SK-N-SH (cell line): ENCODE results near the gene GNAS. TPM values are rescaled to one million over a fixed set of nuclear protein-coding genes. Genes with fewer than 3 reads are reported as not detected.
A peak's percentile ranks its signal among the peaks of the same experiment; 100 is the strongest.

Source experiments
- CTCF ChIA-PET: fragments of 300-600, 350-600 bp; formaldehyde crosslinking; extraction: SDS; loops from one replicate; lab custom pipeline; 2021; lab: Yijun Ruan, JAX
- POLR2A ChIA-PET: fragments of 350-600 bp; sonication (Branson Sonifier 250); formaldehyde crosslinking; extraction: SDS; loops from one replicate; lab custom pipeline; 2020; ENCODE audit warnings: antibody characterized with exemption, inconsistent platforms; lab: Yijun Ruan, JAX
- DNase-seq: peaks from one replicate; pipeline ENCODE4 v3.0.0; 2012
- H2AFZ ChIP-seq: fragments of 200-600 bp; sonication (generic); 2 replicates; pipeline ENCODE4 v1.8.1; 2016; ENCODE audit warnings: antibody characterized with exemption, mild to moderate bottlenecking, low read depth
- H3F3A ChIP-seq: fragments of 200-600 bp; sonication (generic); replicated peaks from 2 replicates; pipeline ENCODE3; 2016; ENCODE audit warnings: antibody characterized with exemption, mild to moderate bottlenecking; ENCODE audit not compliant: insufficient read depth
- H3K27ac ChIP-seq, 2 experiments: fragments of 200-500 bp in 1 of 2; fragments of 200-600 bp in 1 of 2; sonication (Bioruptor generic) in 1 of 2; sonication (generic), shearing (Covaris generic) in 1 of 2; 2 replicates each; pipeline versions ENCODE4 v1.5.1 to v1.6.1; 2014 to 2016; ENCODE audit warnings: low read depth in 2 of 2, inconsistent platforms in 1 of 2, low read length in 1 of 2, mild to moderate bottlenecking in 1 of 2, mixed read lengths in 1 of 2
- H3K27me3 ChIP-seq: fragments of 200-600 bp; sonication (generic), shearing (Covaris generic); 2 replicates; pipeline ENCODE4 v1.6.1; 2016; ENCODE audit warnings: mixed run types; ENCODE audit not compliant: insufficient read depth
- H3K36me3 ChIP-seq, 2 experiments: fragments of 200-500 bp in 1 of 2; fragments of 200-600 bp in 1 of 2; sonication (Bioruptor generic) in 1 of 2; sonication (generic) in 1 of 2; replicated peaks in 1 of 2; 2 replicates each; pipeline versions ENCODE3 to v1.5.1; 2014 to 2016; ENCODE audit warnings: low read length in 1 of 2, mild to moderate bottlenecking in 1 of 2; ENCODE audit not compliant: insufficient read depth in 2 of 2, control insufficient read depth in 1 of 2
- H3K4me1 ChIP-seq, 2 experiments: fragments of 200-500 bp in 1 of 2; fragments of 200-600 bp in 1 of 2; sonication (Bioruptor generic) in 1 of 2; sonication (generic), shearing (Covaris generic) in 1 of 2; 2 replicates each; pipeline versions ENCODE4 v1.5.1 to v1.6.1; 2014 to 2016; ENCODE audit warnings: low read depth in 1 of 2, low read length in 1 of 2, mixed run types in 1 of 2; ENCODE audit not compliant: insufficient read depth in 2 of 2, control insufficient read depth in 1 of 2
- H3K4me2 ChIP-seq: fragments of 200-600 bp; sonication (generic), shearing (Covaris generic); 2 replicates; pipeline ENCODE4 v1.6.1; 2017; ENCODE audit warnings: mixed run types
- H3K4me3 ChIP-seq, 2 experiments: fragments of 200-500 bp in 1 of 2; fragments of 200-600 bp in 1 of 2; sonication (Bioruptor generic) in 1 of 2; sonication (generic), shearing (Covaris generic) in 1 of 2; 2 replicates each; pipeline versions ENCODE4 v1.5.1 to v1.8.1; 2014 to 2016; ENCODE audit warnings: low read depth in 2 of 2, inconsistent platforms in 1 of 2, low read length in 1 of 2, mild to moderate bottlenecking in 1 of 2, mixed read lengths in 1 of 2, moderate library complexity in 1 of 2
- H3K79me2 ChIP-seq: fragments of 200-600 bp; sonication (generic); 2 replicates; pipeline ENCODE4 v1.8.1; 2017; ENCODE audit warnings: mild to moderate bottlenecking; ENCODE audit not compliant: insufficient read depth
- H3K9ac ChIP-seq: fragments of 200-600 bp; sonication (generic); 2 replicates; pipeline ENCODE4 v1.6.1; 2017; ENCODE audit warnings: mixed run types
- H3K9me2 ChIP-seq: fragments of 200-600 bp; sonication (generic); 2 replicates; pipeline ENCODE4 v1.6.1; 2017; ENCODE audit warnings: mixed run types
- H3K9me3 ChIP-seq: fragments of 200-600 bp; sonication (generic); 2 replicates; pipeline ENCODE4 v1.6.1; 2017; ENCODE audit warnings: mixed run types, mild to moderate bottlenecking, moderate library complexity
- H4K20me1 ChIP-seq: fragments of 200-600 bp; sonication (generic); 2 replicates; pipeline ENCODE4 v1.6.1; 2017; ENCODE audit warnings: mild to moderate bottlenecking, mixed run types; ENCODE audit not compliant: insufficient read depth
- CHD2 ChIP-seq: fragments of 150-350 bp; IDR thresholded peaks from 2 replicates; pipeline ENCODE4 v1.6.1; 2018; ENCODE audit warnings: low read length; ENCODE audit not compliant: partially characterized antibody
- CTCF ChIP-seq: fragments of 200-600 bp; sonication (generic); IDR thresholded peaks from 2 replicates; pipeline ENCODE4 v1.6.1; 2017; ENCODE audit warnings: antibody characterized with exemption, mild to moderate bottlenecking, moderate library complexity
- ELF1 ChIP-seq: IDR thresholded peaks from 2 replicates; pipeline ENCODE4 v1.4.0; 2012
- EP300 ChIP-seq, 2 experiments: IDR thresholded peaks; 2 replicates each; pipeline versions ENCODE4 v1.4.0 to v1.6.1; 2012; ENCODE audit warnings: borderline replicate concordance in 1 of 2, low read depth in 1 of 2, low read length in 1 of 2
- FOSL2 ChIP-seq: IDR thresholded peaks from 2 replicates; pipeline ENCODE4 v1.4.0; 2012; ENCODE audit warnings: low read depth, mild to moderate bottlenecking, moderate library complexity, borderline replicate concordance
- GABPA ChIP-seq: IDR thresholded peaks from 2 replicates; pipeline ENCODE4 v1.4.0; 2012; ENCODE audit warnings: low read depth, mild to moderate bottlenecking
- IRF3 ChIP-seq: fragments of 150-350 bp; IDR thresholded peaks from 2 replicates; pipeline ENCODE4 v1.6.1; 2016; ENCODE audit warnings: mild to moderate bottlenecking, low read depth, low read length
- JUND ChIP-seq: IDR thresholded peaks from 2 replicates; pipeline ENCODE4 v1.4.0; 2012
- MXI1 ChIP-seq: IDR thresholded peaks from 2 replicates; pipeline ENCODE4 v1.6.1; 2012; ENCODE audit warnings: mild to moderate bottlenecking, low read depth, low read length, improper control_type of control experiment
- POLR2AphosphoS5 ChIP-seq: IDR thresholded peaks from 2 replicates; pipeline ENCODE4 v1.6.1; 2012; ENCODE audit warnings: low read depth, low read length
- RXRA ChIP-seq: IDR thresholded peaks from 2 replicates; pipeline ENCODE4 v1.4.0; 2012; ENCODE audit warnings: low read depth, mild to moderate bottlenecking, borderline replicate concordance
- SIN3A ChIP-seq: IDR thresholded peaks from 2 replicates; pipeline ENCODE4 v1.6.1; 2012; ENCODE audit warnings: low read depth, mild to moderate bottlenecking, low read length, moderate library complexity, borderline replicate concordance
- SMC3 ChIP-seq: IDR thresholded peaks from 2 replicates; pipeline ENCODE4 v1.6.1; 2012; ENCODE audit warnings: low read depth, low read length, improper control_type of control experiment
- TAF1 ChIP-seq: IDR thresholded peaks from 2 replicates; pipeline ENCODE4 v1.6.1; 2012; ENCODE audit warnings: low read depth, mild to moderate bottlenecking, low read length, moderate library complexity, borderline replicate concordance
- TCF12 ChIP-seq: IDR thresholded peaks from 2 replicates; pipeline ENCODE4 v1.4.0; 2012
- WGBS: methylation state at CpG from one replicate; pipeline ENCODE4 v1.1.6; 2017; ENCODE audit warnings: low lambda C conversion rate; 5-methylcytosine and 5-hydroxymethylcytosine counted together
- polyA plus RNA-seq, 3 experiments: library from polyadenylated mRNA; depleted of rRNA; stranded (reverse); fragments of >200 nt; gene quantifications; 2 replicates each; pipeline ENCODE4 v1.2.3, GENCODE V29; 2012

The GNAS gene
- polyA plus RNA-seq, 1 of the 3 experiments (the other 2 are of a cell fraction), result 1,562 TPM

- H3K27me3 ChIP-seq, result no peaks in the 10 kb centered on the region
- peaks cover 72% of the 10 kb centered on the region for H4K20me1 ChIP-seq
- peaks cover 45% of the 10 kb centered on the region in 2 experiments for H3K36me3 ChIP-seq
- TF ChIP-seq MXI1 (no peak), POLR2AphosphoS5 (no peak), IRF3 (no peak), GABPA (no peak), FOSL2 (no peak), JUND (no peak), SIN3A (no peak), CHD2 (no peak), EP300 (IDR thresholded peaks at IDR 0.05; ENCODE audit: borderline replicate concordance in 1 of 2, low read depth in 1 of 2, low read length in 1 of 2) (no peak), TAF1 (no peak), ELF1 (no peak), TCF12 (no peak), CTCF (no peak), SMC3 (no peak), RXRA (no peak)
- TF ChIP-seq, all 33 proteins: peak for 0
- H3K9me2 ChIP-seq, result no peaks in the 10 kb centered on the region
- ChIA-PET POLR2A (no interaction called here), CTCF (no interaction called here)
- H3K9me3 ChIP-seq, result no peaks in the 10 kb centered on the region
- H3K4me3 ChIP-seq, result peak overlapping the region; percentile 69 to 77
- H3K4me2 ChIP-seq, result peak overlapping the region; percentile 70
- peak overlapping the region; percentile 92 to 97 for H3K27ac ChIP-seq
- DNase-seq, result no peak
- H3K9ac ChIP-seq, result peak overlapping the region; percentile 97
- 50% methylated on average over 5 of the region's 5 CpGs for WGBS
- no peak overlapping the region; the same call in 1 of the 2 replicates for H2AFZ ChIP-seq
- H3F3A ChIP-seq, result peaks cover 31% of the 10 kb centered on the region
- peaks cover 86% of the 10 kb centered on the region for H3K79me2 ChIP-seq
- peaks cover 38 to 40% of the 10 kb centered on the region in 2 experiments; a peak in 3 of 4 replicates for H3K4me1 ChIP-seq
These were observed 42.3 kb downstream of the GNAS start for GRCh38 chr20:58894652-58895447.
